ENCODE data around the gene CEP152.

DNA sequence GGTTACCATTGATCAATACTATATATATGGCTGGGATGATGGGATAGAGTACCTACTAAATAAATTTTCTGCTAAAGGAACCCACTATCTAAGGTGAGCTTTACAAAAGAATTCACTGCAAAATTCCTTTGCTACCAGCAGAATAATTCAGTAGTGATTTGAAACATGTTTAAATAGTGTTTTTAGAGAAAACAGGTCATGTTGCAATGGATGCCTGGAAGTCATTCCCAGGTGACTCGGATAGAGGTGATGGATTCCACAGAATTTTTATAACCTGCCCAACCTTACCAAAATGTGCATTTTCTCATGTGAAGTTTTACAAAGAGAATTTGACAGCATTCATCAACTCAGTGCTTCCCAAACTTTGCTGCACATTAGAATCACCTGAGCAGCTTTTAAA is 53.2 kb downstream of the CEP152 start:
- TF ChIP-seq EZH2 (IDR thresholded peaks at IDR 0.05) (no peak), POLR2AphosphoS5 (IDR thresholded peaks at IDR 0.05; ENCODE audit: borderline replicate concordance, low read depth, low read length) (no peak), FOXP2 (optimal IDR thresholded peaks at IDR 0.05; ENCODE audit: control extremely low read depth, extremely low read length, insufficient read depth) (no peak)

Data from SK-N-MC (cell line).